Fibroblast of lung (primary cell): ENCODE data around the gene PRDM11.

ENCODE experiments used
- CTCF ChIP-seq, 2 donors: IDR thresholded peaks in 1 of 2; conservative IDR thresholded peaks in 1 of 2; 1 replicate in 1 of 2; 2 replicates in 1 of 2; pipeline ENCODE4 v1.5.1; 2011 to 2012; ENCODE audit warnings: low read length in 2 of 2, control low read depth in 1 of 2, inconsistent platforms in 1 of 2, low read depth in 1 of 2, mild to moderate bottlenecking in 1 of 2
- EZH2 ChIP-seq: IDR thresholded peaks from 2 replicates; pipeline ENCODE4 v1.5.1; 2012; ENCODE audit warnings: low read length, control low read depth, mild to moderate bottlenecking; ENCODE audit errors: missing control alignments

- TF ChIP-seq CTCF (conservative IDR thresholded peaks at IDR 0.05 in 1 of 2, IDR thresholded peaks at IDR 0.05 in 1 of 2; ENCODE audit: low read depth in 1 of 2, low read length in 2 of 2) (no peak), EZH2 (no peak)
These were observed 69.6 kb downstream of the PRDM11 start for GRCh38 chr11:45216031-45216430.
